ENCODE results near the gene STATH.

The STATH gene

DNA sequence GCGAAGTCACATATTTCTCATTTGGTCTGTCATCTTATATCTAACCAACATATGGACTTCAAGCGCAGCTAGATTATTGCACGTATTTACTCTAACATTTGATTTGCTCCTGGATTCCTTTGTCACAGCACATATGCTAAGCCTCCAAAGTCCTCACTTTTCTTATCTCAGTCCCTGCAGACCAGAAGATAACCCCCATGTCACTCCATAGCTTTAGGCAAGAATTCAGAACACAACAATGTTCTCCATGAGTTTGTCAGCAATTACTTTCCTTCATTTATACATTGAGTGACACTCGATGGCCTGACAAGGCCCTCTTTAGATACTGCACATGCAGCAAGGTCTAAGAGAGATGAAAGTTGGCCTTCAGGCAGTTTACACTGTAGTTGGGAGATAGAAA, 4.8 kb upstream of the STATH start:
- H3K27me3 ChIP-seq (ENCODE audit: insufficient read depth, low read length, poor library complexity, severe bottlenecking) = no peaks in the 10 kb centered on the region

DNA sequence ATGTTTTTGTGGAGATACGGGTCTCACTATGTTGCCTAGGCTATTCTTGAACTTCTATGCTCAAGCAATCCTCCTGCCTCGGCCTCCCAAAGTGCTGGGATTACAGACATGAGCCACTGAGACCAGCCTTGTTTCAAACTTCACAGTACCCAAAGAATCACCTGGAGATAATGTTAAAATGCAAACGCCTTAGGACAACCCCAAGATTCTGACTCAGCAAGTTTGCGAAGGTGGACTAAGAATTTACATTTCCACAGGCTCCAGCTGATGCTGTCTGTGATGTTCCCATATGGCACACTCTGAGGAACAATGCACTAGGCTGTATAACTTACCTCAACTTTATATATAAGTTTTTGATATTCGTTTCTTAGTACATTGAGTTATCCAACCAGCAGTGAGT, 984 bp upstream of the STATH start:
- Histone ChIP-seq H4K20me1 (ENCODE audit: insufficient read depth, low read length, poor library complexity, severe bottlenecking) (no peaks in the 10 kb centered on the region), H3K79me2 (ENCODE audit: insufficient read depth, low read length) (no peaks in the 10 kb centered on the region), H3K4me1 (ENCODE audit: insufficient read depth, low read length, poor library complexity, severe bottlenecking) (no peaks in the 10 kb centered on the region), H3K4me3 (ENCODE audit: low read length, poor library complexity, severe bottlenecking) (no peak overlapping the region), H3K4me2 (ENCODE audit: low read depth, low read length, poor library complexity, severe bottlenecking) (no peak overlapping the region), H3K9me3 (ENCODE audit: insufficient read depth, low read depth, low read length) (no peaks in the 10 kb centered on the region), H3K9me2 (replicated peaks; ENCODE audit: low read depth, low read length) (no peaks in the 10 kb centered on the region), H3K36me3 (ENCODE audit: insufficient read depth, low read length) (no peaks in the 10 kb centered on the region), H3F3A (ENCODE audit: low read depth) (no peaks in the 10 kb centered on the region), H2AFZ (ENCODE audit: low read length) (no peak overlapping the region), H3K9ac (ENCODE audit: low read depth, low read length, poor library complexity, severe bottlenecking) (no peak overlapping the region), H3K27me3 (ENCODE audit: insufficient read depth, low read length, poor library complexity, severe bottlenecking) (no peaks in the 10 kb centered on the region)
- no peak for TF ChIP-seq EZH2phosphoT487 (IDR thresholded peaks at IDR 0.05; ENCODE audit: borderline replicate concordance)
- TF ChIP-seq, protein P1, sequence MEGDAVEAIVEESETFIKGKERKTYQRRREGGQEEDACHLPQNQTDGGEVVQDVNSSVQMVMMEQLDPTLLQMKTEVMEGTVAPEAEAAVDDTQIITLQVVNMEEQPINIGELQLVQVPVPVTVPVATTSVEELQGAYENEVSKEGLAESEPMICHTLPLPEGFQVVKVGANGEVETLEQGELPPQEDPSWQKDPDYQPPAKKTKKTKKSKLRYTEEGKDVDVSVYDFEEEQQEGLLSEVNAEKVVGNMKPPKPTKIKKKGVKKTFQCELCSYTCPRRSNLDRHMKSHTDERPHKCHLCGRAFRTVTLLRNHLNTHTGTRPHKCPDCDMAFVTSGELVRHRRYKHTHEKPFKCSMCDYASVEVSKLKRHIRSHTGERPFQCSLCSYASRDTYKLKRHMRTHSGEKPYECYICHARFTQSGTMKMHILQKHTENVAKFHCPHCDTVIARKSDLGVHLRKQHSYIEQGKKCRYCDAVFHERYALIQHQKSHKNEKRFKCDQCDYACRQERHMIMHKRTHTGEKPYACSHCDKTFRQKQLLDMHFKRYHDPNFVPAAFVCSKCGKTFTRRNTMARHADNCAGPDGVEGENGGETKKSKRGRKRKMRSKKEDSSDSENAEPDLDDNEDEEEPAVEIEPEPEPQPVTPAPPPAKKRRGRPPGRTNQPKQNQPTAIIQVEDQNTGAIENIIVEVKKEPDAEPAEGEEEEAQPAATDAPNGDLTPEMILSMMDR (conservative IDR thresholded peaks at IDR 0.05; ENCODE audit: low read length) = no peak

More for the DNA sequence above, 4.8 kb upstream of the STATH start:
- H3K4me2 ChIP-seq (ENCODE audit: low read depth, low read length, poor library complexity, severe bottlenecking) = no peak overlapping the region
- H3K9me2 ChIP-seq (replicated peaks; ENCODE audit: low read depth, low read length) = no peaks in the 10 kb centered on the region
- no peaks in the 10 kb centered on the region for H4K20me1 ChIP-seq (ENCODE audit: insufficient read depth, low read length, poor library complexity, severe bottlenecking)
- H3K9me3 ChIP-seq (ENCODE audit: insufficient read depth, low read depth, low read length) = no peaks in the 10 kb centered on the region
- H3K9ac ChIP-seq (ENCODE audit: low read depth, low read length, poor library complexity, severe bottlenecking) = no peak overlapping the region
- H3K36me3 ChIP-seq (ENCODE audit: insufficient read depth, low read length) = no peaks in the 10 kb centered on the region
- no peaks in the 10 kb centered on the region for H3K79me2 ChIP-seq (ENCODE audit: insufficient read depth, low read length)
- no peaks in the 10 kb centered on the region for H3F3A ChIP-seq (ENCODE audit: low read depth)
- no peaks in the 10 kb centered on the region for H3K4me1 ChIP-seq (ENCODE audit: insufficient read depth, low read length, poor library complexity, severe bottlenecking)
- TF ChIP-seq, protein P1 (conservative IDR thresholded peaks at IDR 0.05; ENCODE audit: low read length) = no peak
- no peak for TF ChIP-seq EZH2phosphoT487 (IDR thresholded peaks at IDR 0.05; ENCODE audit: borderline replicate concordance)
- H2AFZ ChIP-seq (ENCODE audit: low read length) = no peak overlapping the region
- H3K4me3 ChIP-seq (ENCODE audit: low read length, poor library complexity, severe bottlenecking) = no peak overlapping the region

DNA sequence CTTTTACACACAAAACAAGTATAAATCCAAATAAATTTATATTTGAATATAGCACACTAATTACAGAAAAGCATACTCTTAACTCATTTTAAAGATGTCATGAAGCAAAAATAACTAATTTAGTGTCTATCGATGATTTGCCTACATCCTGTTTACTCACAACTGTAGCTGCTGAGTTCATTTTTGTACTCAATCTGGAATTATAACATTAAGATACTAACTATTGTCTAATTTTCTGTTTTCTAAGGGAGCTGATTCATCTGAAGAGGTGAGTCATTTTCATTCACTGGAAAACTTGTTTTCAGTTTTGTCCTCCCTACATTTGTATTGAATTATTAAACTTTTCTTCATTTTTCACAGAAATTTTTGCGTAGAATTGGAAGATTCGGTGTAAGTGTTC, 3.7 kb downstream of the STATH start:
- H3K79me2 ChIP-seq (ENCODE audit: insufficient read depth, low read length) = no peaks in the 10 kb centered on the region
- no peak overlapping the region for H3K4me3 ChIP-seq (ENCODE audit: low read length, poor library complexity, severe bottlenecking)
- no peak overlapping the region for H3K4me2 ChIP-seq (ENCODE audit: low read depth, low read length, poor library complexity, severe bottlenecking)
- no peak overlapping the region for H2AFZ ChIP-seq (ENCODE audit: low read length)
- no peaks in the 10 kb centered on the region for H3K4me1 ChIP-seq (ENCODE audit: insufficient read depth, low read length, poor library complexity, severe bottlenecking)
- no peak overlapping the region for H3K9ac ChIP-seq (ENCODE audit: low read depth, low read length, poor library complexity, severe bottlenecking)
- TF ChIP-seq, protein P1 (conservative IDR thresholded peaks at IDR 0.05; ENCODE audit: low read length) = no peak
- TF ChIP-seq EZH2phosphoT487 (IDR thresholded peaks at IDR 0.05; ENCODE audit: borderline replicate concordance) = no peak
- no peaks in the 10 kb centered on the region for H3F3A ChIP-seq (ENCODE audit: low read depth)
- no peaks in the 10 kb centered on the region for H3K36me3 ChIP-seq (ENCODE audit: insufficient read depth, low read length)
- H3K9me2 ChIP-seq (replicated peaks; ENCODE audit: low read depth, low read length) = no peaks in the 10 kb centered on the region
- no peaks in the 10 kb centered on the region for H3K27me3 ChIP-seq (ENCODE audit: insufficient read depth, low read length, poor library complexity, severe bottlenecking)
- H3K9me3 ChIP-seq (ENCODE audit: insufficient read depth, low read depth, low read length) = no peaks in the 10 kb centered on the region
- no peaks in the 10 kb centered on the region for H4K20me1 ChIP-seq (ENCODE audit: insufficient read depth, low read length, poor library complexity, severe bottlenecking)
